GM23248 (cell line): ENCODE measurements around the gene TMEM123. TPM values are rescaled to one million over a fixed set of nuclear protein-coding genes. Genes with fewer than 3 reads are reported as not detected.

Experiments used
- DNase-seq: peaks from one replicate; pipeline ENCODE4 v3.0.0-alpha.2; 2015
- H2AFZ ChIP-seq: fragments of 200-600 bp; sonication (generic); 2 replicates; pipeline ENCODE4 v1.6.1; 2016; ENCODE audit warnings: antibody characterized with exemption
- H3F3A ChIP-seq: fragments of 200-600 bp; sonication (generic); 2 replicates; pipeline ENCODE4 v1.6.1; 2016; ENCODE audit warnings: mild to moderate bottlenecking, antibody characterized with exemption, mixed run types; ENCODE audit not compliant: insufficient read depth
- H3K27ac ChIP-seq: fragments of 200-600 bp; sonication (generic); 2 replicates; pipeline ENCODE4 v1.5.1; 2016; ENCODE audit warnings: mild to moderate bottlenecking
- H3K27me3 ChIP-seq: fragments of 200-600 bp; sonication (generic); replicated peaks from 2 replicates; pipeline ENCODE4 v1.6.1; 2016; ENCODE audit warnings: mild to moderate bottlenecking; ENCODE audit not compliant: insufficient read depth
- H3K36me3 ChIP-seq: fragments of 200-600 bp; sonication (generic); 2 replicates; pipeline ENCODE4 v1.6.1; 2016; ENCODE audit warnings: low read depth, mild to moderate bottlenecking
- H3K4me1 ChIP-seq: fragments of 200-600 bp; sonication (generic); 2 replicates; pipeline ENCODE4 v1.6.1; 2016; ENCODE audit warnings: mild to moderate bottlenecking; ENCODE audit not compliant: insufficient read depth
- H3K4me2 ChIP-seq: fragments of 200-600 bp; sonication (generic); one replicate; pipeline ENCODE4 v1.6.1; 2016; ENCODE audit warnings: mild to moderate bottlenecking; ENCODE audit not compliant: unreplicated experiment
- H3K4me3 ChIP-seq: fragments of 200-600 bp; sonication (generic); 2 replicates; pipeline ENCODE4 v1.5.1; 2016; ENCODE audit warnings: mild to moderate bottlenecking
- H3K79me2 ChIP-seq: fragments of 200-600 bp; sonication (generic); 2 replicates; pipeline ENCODE4 v1.6.1; 2016; ENCODE audit warnings: mild to moderate bottlenecking; ENCODE audit not compliant: insufficient read depth
- H3K9ac ChIP-seq: fragments of 200-600 bp; sonication (generic); 2 replicates; pipeline ENCODE4 v1.6.1; 2016; ENCODE audit warnings: mild to moderate bottlenecking
- H3K9me2 ChIP-seq: fragments of 200-600 bp; sonication (generic); 2 replicates; pipeline ENCODE4 v1.6.1; 2016; ENCODE audit warnings: mixed run types, mild to moderate bottlenecking, moderate library complexity; ENCODE audit not compliant: insufficient read depth
- H3K9me3 ChIP-seq: fragments of 200-600 bp; sonication (generic); one replicate; pipeline ENCODE4 v1.6.1; 2017; ENCODE audit warnings: low read depth
- H4K20me1 ChIP-seq: fragments of 200-600 bp; sonication (generic); 2 replicates; pipeline ENCODE4 v1.6.0; 2016; ENCODE audit not compliant: insufficient read depth
- EZH2 ChIP-seq: fragments of 200-600 bp; sonication (generic); IDR thresholded peaks from 2 replicates; pipeline ENCODE4 v1.6.1; 2018; ENCODE audit warnings: antibody characterized with exemption, mild to moderate bottlenecking; ENCODE audit not compliant: insufficient read depth, poor library complexity, severe bottlenecking
- EZH2phosphoT487 ChIP-seq: fragments of 200-600 bp; sonication (generic); IDR thresholded peaks from 2 replicates; pipeline ENCODE4 v1.6.1; 2018; ENCODE audit warnings: antibody characterized with exemption, moderate library complexity, mild to moderate bottlenecking, low read depth; ENCODE audit not compliant: insufficient read depth
- WGBS, 2 experiments: methylation state at CpG; one replicate each; pipeline ENCODE4 v1.1.6; 2015 to 2017; ENCODE audit warnings: low lambda C conversion rate in 2 of 2, low coverage in 1 of 2; ENCODE audit errors: missing lambda C conversion rate in 2 of 2; 5-methylcytosine and 5-hydroxymethylcytosine counted together
- in situ Hi-C: fragments of 300-500 bp; cut with MboI; formaldehyde crosslinking; loops from 2 replicates; pipeline ENCODE4 v1.15.0; 2020
- polyA plus RNA-seq: library from polyadenylated mRNA; unstranded; fragments of >200 nt; fragmentation: Nextera tagmentation; extraction: Ambion mirVana; gene quantifications from 2 replicates; pipeline ENCODE4 v1.2.1, GENCODE V29; 2016
- total RNA-seq: library from RNA; depleted of rRNA; stranded (reverse); fragments of >200 nt; shearing (Covaris generic); gene quantifications from 2 replicates; pipeline ENCODE4 v1.2.3, GENCODE V29; 2014

TMEM123 gene
- total and polyA plus RNA-seq, 2 experiments from 2014 or later, result 106 to 113 TPM

GRCh38 chr11:102360681-102361080, 91.9 kb downstream of the TMEM123 start:
- peaks cover 50% of the 10 kb centered on the region for H3K36me3 ChIP-seq
- in situ Hi-C loops, result no loop called here
- no peaks in the 10 kb centered on the region for H4K20me1 ChIP-seq
- no peak for DNase-seq
- TF ChIP-seq EZH2phosphoT487, result no peak
- no peak for TF ChIP-seq EZH2
- no peak overlapping the region for H3K4me2 ChIP-seq
- H2AFZ ChIP-seq, result no peak overlapping the region
- H3K27me3 ChIP-seq, result no peaks in the 10 kb centered on the region
- no peak overlapping the region for H3K4me3 ChIP-seq
- no peaks in the 10 kb centered on the region for H3K9me3 ChIP-seq
- H3K79me2 ChIP-seq, result peaks cover 98% of the 10 kb centered on the region
- H3K4me1 ChIP-seq, result 0 out of 2 replicates have a peak, but pooled peaks cover 8% of the 10 kb centered on the region
- H3K9me2 ChIP-seq, result no peaks in the 10 kb centered on the region
- H3K27ac ChIP-seq, result no peak overlapping the region
- 97 to 100% methylated on average over 3 of the region's 3 CpGs for WGBS, 2 experiments
- no peak overlapping the region for H3K9ac ChIP-seq
- peaks cover 20% of the 10 kb centered on the region; the same call in 1 of the 2 replicates for H3F3A ChIP-seq

- TF ChIP-seq EZH2, result no peak
- no peak for TF ChIP-seq EZH2phosphoT487
- 85 to 92% methylated on average over 3 of the region's 3 CpGs for WGBS, 2 experiments
- H3K9me3 ChIP-seq, result no peaks in the 10 kb centered on the region
- in situ Hi-C loops, result no loop called here
- H3K4me2 ChIP-seq, result no peak overlapping the region
- peaks cover 24% of the 10 kb centered on the region; the same call in 1 of the 2 replicates for H3F3A ChIP-seq
- no peaks in the 10 kb centered on the region for H3K9me2 ChIP-seq
- 0 out of 2 replicates have a peak, but pooled peaks cover 8% of the 10 kb centered on the region for H3K4me1 ChIP-seq
- H3K9ac ChIP-seq, result no peak overlapping the region
- peaks cover 51% of the 10 kb centered on the region for H3K36me3 ChIP-seq
- H3K79me2 ChIP-seq, result peaks cover 98% of the 10 kb centered on the region
- no peaks in the 10 kb centered on the region for H3K27me3 ChIP-seq
- no peaks in the 10 kb centered on the region for H4K20me1 ChIP-seq
- H3K27ac ChIP-seq, result no peak overlapping the region
- H3K4me3 ChIP-seq, result no peak overlapping the region
- DNase-seq, result no peak
- H2AFZ ChIP-seq, result no peak overlapping the region
Observed at GRCh38 chr11:102359372-102359771, 93.2 kb downstream of the TMEM123 start.

GRCh38 chr11:102357116-102357515, 95.4 kb downstream of the TMEM123 start:
- Histone ChIP-seq H4K20me1 (no peaks in the 10 kb centered on the region), H3K9ac (no peak overlapping the region), H3K36me3 (peaks cover 33% of the 10 kb centered on the region), H3F3A (0 out of 2 replicates have a peak, but pooled peaks cover 21% of the 10 kb centered on the region), H3K27ac (no peak overlapping the region), H3K4me3 (no peak overlapping the region), H3K79me2 (peaks cover 100% of the 10 kb centered on the region), H3K4me2 (no peak overlapping the region), H3K27me3 (no peaks in the 10 kb centered on the region), H3K4me1 (0 out of 2 replicates have a peak, but pooled peaks cover 8% of the 10 kb centered on the region), H3K9me3 (no peaks in the 10 kb centered on the region), H2AFZ (no peak overlapping the region), H3K9me2 (no peaks in the 10 kb centered on the region)
- no peak for DNase-seq
- in situ Hi-C loops, result no loop called here
- TF ChIP-seq EZH2phosphoT487, result no peak
- no peak for TF ChIP-seq EZH2

- peak overlapping the region; percentile 99 for H3K9ac ChIP-seq
- TF ChIP-seq EZH2 (no peak), EZH2phosphoT487 (no peak)
- 0 out of 2 replicates have a peak, but pooled peaks cover 3% of the 10 kb centered on the region for H4K20me1 ChIP-seq
- 1% methylated on average over 27 to 33 of the region's 33 CpGs for WGBS, 2 experiments
- peaks cover 57% of the 10 kb centered on the region for H3K79me2 ChIP-seq
- H3K9me2 ChIP-seq, result no peaks in the 10 kb centered on the region
- H3F3A ChIP-seq, result peaks cover 39% of the 10 kb centered on the region
- peak overlapping the region; percentile 99 for H3K27ac ChIP-seq
- H2AFZ ChIP-seq, result peak overlapping the region; percentile 77
- peak overlapping the region; percentile 84 for H3K4me2 ChIP-seq
- peak; percentile 78 for DNase-seq
- peaks cover 11% of the 10 kb centered on the region; the same call in 1 of the 2 replicates for H3K36me3 ChIP-seq
- no peaks in the 10 kb centered on the region for H3K9me3 ChIP-seq
- no peaks in the 10 kb centered on the region for H3K27me3 ChIP-seq
- in situ Hi-C loops, result no loop called here
- peak overlapping the region; percentile 99 for H3K4me3 ChIP-seq
- H3K4me1 ChIP-seq, result peaks cover 31% of the 10 kb centered on the region
Observed at GRCh38 chr11:102347462-102348370, 104.8 kb downstream of the TMEM123 start.
